GM23338 (cell line): ENCODE data around the gene PLRG1.

Source experiments
- CREB1 ChIP-seq: fragments of 250-450 bp; sonication (Bioruptor Pico); IDR thresholded peaks from 2 replicates; pipeline ENCODE4 v1.5.0; 2020; ENCODE audit warnings: low read depth, mild to moderate bottlenecking, moderate library complexity
- EZH2 ChIP-seq: fragments of 200-600 bp; sonication (generic); IDR thresholded peaks from one replicate; pipeline ENCODE4 v1.8.0; 2017; ENCODE audit warnings: antibody characterized with exemption, mild to moderate bottlenecking, low read depth; ENCODE audit not compliant: unreplicated experiment
- EZH2phosphoT487 ChIP-seq: fragments of 200-600 bp; sonication (generic); IDR thresholded peaks from one replicate; pipeline ENCODE4 v1.8.1; 2018; ENCODE audit warnings: antibody characterized with exemption; ENCODE audit not compliant: unreplicated experiment
- JUNB ChIP-seq: IDR thresholded peaks from one replicate; pipeline ENCODE4 v1.6.1; 2016; ENCODE audit warnings: antibody characterized with exemption; ENCODE audit not compliant: unreplicated experiment
- NANOG ChIP-seq: IDR thresholded peaks from 2 replicates; pipeline ENCODE4 v1.6.1; 2016; ENCODE audit warnings: antibody characterized with exemption, borderline replicate concordance
- POLR2AphosphoS5 ChIP-seq: IDR thresholded peaks from 2 replicates; pipeline ENCODE4 v1.6.1; 2016; ENCODE audit warnings: antibody characterized with exemption, low read depth
- STAT1 ChIP-seq: IDR thresholded peaks from one replicate; pipeline ENCODE4 v1.6.1; 2016; ENCODE audit warnings: antibody characterized with exemption; ENCODE audit not compliant: unreplicated experiment
- ZNF114 ChIP-seq: fragments of 250-450 bp; sonication (Bioruptor Pico); IDR thresholded peaks from 2 replicates; pipeline ENCODE4 v1.5.0; 2020; ENCODE audit warnings: mild to moderate bottlenecking, moderate library complexity
- ZNF331 ChIP-seq: fragments of 250-450 bp; sonication (Bioruptor Pico); IDR thresholded peaks from 2 replicates; pipeline ENCODE4 v1.5.0; 2020; ENCODE audit warnings: low read depth, mild to moderate bottlenecking, moderate library complexity
- TF ChIP-seq, protein P1 (sequence below), 2 experiments: fragments of 200-600 bp in 1 of 2; sonication (generic) in 1 of 2; conservative IDR thresholded peaks; 2 replicates each; pipeline versions ENCODE4 v1.5.1 to v1.6.1; 2016 to 2017; ENCODE audit warnings: antibody characterized with exemption in 2 of 2, low read depth in 2 of 2, mild to moderate bottlenecking in 2 of 2, moderate library complexity in 1 of 2
- TF ChIP-seq, protein P2 (sequence below): IDR thresholded peaks from one replicate; pipeline ENCODE4 v1.6.1; 2018; ENCODE audit warnings: antibody characterized with exemption; ENCODE audit not compliant: unreplicated experiment
- TF ChIP-seq, protein P3 (sequence below): fragments of 250-450 bp; sonication (Bioruptor Pico); IDR thresholded peaks from 2 replicates; pipeline ENCODE4 v1.5.0; 2020; ENCODE audit warnings: mild to moderate bottlenecking, moderate library complexity

DNA sequence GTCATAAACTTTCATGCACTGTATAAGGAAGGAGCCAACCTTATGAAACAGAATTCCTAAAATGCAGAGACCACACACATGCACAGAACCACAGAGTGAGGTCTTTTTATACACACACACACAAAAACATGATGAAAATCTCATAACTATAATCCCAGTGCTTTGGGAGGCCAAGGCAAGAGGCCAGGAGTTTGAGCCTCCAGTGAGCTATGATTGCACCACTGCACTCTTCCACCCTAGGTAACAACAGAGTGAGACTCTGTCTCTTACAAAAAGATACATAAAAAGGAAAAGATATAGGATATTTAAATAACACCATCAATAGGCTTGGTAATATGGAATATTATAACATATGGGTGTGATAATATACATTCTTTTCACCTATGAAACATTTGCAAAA lies 29.7 kb upstream of the PLRG1 start:
- TF ChIP-seq, protein P1, sequence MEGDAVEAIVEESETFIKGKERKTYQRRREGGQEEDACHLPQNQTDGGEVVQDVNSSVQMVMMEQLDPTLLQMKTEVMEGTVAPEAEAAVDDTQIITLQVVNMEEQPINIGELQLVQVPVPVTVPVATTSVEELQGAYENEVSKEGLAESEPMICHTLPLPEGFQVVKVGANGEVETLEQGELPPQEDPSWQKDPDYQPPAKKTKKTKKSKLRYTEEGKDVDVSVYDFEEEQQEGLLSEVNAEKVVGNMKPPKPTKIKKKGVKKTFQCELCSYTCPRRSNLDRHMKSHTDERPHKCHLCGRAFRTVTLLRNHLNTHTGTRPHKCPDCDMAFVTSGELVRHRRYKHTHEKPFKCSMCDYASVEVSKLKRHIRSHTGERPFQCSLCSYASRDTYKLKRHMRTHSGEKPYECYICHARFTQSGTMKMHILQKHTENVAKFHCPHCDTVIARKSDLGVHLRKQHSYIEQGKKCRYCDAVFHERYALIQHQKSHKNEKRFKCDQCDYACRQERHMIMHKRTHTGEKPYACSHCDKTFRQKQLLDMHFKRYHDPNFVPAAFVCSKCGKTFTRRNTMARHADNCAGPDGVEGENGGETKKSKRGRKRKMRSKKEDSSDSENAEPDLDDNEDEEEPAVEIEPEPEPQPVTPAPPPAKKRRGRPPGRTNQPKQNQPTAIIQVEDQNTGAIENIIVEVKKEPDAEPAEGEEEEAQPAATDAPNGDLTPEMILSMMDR (conservative IDR thresholded peaks at IDR 0.05; ENCODE audit: low read depth in 2 of 2), result no peak
- no peak for TF ChIP-seq JUNB
- TF ChIP-seq, protein P2, sequence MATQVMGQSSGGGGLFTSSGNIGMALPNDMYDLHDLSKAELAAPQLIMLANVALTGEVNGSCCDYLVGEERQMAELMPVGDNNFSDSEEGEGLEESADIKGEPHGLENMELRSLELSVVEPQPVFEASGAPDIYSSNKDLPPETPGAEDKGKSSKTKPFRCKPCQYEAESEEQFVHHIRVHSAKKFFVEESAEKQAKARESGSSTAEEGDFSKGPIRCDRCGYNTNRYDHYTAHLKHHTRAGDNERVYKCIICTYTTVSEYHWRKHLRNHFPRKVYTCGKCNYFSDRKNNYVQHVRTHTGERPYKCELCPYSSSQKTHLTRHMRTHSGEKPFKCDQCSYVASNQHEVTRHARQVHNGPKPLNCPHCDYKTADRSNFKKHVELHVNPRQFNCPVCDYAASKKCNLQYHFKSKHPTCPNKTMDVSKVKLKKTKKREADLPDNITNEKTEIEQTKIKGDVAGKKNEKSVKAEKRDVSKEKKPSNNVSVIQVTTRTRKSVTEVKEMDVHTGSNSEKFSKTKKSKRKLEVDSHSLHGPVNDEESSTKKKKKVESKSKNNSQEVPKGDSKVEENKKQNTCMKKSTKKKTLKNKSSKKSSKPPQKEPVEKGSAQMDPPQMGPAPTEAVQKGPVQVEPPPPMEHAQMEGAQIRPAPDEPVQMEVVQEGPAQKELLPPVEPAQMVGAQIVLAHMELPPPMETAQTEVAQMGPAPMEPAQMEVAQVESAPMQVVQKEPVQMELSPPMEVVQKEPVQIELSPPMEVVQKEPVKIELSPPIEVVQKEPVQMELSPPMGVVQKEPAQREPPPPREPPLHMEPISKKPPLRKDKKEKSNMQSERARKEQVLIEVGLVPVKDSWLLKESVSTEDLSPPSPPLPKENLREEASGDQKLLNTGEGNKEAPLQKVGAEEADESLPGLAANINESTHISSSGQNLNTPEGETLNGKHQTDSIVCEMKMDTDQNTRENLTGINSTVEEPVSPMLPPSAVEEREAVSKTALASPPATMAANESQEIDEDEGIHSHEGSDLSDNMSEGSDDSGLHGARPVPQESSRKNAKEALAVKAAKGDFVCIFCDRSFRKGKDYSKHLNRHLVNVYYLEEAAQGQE, result no peak
- TF ChIP-seq POLR2AphosphoS5, result no peak
- no peak for TF ChIP-seq CREB1 (CRISPR knock-in tag)
- no peak for TF ChIP-seq EZH2
- TF ChIP-seq STAT1, result no peak
- TF ChIP-seq ZNF331 (CRISPR knock-in tag), result no peak
- no peak for TF ChIP-seq EZH2phosphoT487
- no peak for TF ChIP-seq ZNF114 (CRISPR knock-in tag)
- TF ChIP-seq, protein P3, sequence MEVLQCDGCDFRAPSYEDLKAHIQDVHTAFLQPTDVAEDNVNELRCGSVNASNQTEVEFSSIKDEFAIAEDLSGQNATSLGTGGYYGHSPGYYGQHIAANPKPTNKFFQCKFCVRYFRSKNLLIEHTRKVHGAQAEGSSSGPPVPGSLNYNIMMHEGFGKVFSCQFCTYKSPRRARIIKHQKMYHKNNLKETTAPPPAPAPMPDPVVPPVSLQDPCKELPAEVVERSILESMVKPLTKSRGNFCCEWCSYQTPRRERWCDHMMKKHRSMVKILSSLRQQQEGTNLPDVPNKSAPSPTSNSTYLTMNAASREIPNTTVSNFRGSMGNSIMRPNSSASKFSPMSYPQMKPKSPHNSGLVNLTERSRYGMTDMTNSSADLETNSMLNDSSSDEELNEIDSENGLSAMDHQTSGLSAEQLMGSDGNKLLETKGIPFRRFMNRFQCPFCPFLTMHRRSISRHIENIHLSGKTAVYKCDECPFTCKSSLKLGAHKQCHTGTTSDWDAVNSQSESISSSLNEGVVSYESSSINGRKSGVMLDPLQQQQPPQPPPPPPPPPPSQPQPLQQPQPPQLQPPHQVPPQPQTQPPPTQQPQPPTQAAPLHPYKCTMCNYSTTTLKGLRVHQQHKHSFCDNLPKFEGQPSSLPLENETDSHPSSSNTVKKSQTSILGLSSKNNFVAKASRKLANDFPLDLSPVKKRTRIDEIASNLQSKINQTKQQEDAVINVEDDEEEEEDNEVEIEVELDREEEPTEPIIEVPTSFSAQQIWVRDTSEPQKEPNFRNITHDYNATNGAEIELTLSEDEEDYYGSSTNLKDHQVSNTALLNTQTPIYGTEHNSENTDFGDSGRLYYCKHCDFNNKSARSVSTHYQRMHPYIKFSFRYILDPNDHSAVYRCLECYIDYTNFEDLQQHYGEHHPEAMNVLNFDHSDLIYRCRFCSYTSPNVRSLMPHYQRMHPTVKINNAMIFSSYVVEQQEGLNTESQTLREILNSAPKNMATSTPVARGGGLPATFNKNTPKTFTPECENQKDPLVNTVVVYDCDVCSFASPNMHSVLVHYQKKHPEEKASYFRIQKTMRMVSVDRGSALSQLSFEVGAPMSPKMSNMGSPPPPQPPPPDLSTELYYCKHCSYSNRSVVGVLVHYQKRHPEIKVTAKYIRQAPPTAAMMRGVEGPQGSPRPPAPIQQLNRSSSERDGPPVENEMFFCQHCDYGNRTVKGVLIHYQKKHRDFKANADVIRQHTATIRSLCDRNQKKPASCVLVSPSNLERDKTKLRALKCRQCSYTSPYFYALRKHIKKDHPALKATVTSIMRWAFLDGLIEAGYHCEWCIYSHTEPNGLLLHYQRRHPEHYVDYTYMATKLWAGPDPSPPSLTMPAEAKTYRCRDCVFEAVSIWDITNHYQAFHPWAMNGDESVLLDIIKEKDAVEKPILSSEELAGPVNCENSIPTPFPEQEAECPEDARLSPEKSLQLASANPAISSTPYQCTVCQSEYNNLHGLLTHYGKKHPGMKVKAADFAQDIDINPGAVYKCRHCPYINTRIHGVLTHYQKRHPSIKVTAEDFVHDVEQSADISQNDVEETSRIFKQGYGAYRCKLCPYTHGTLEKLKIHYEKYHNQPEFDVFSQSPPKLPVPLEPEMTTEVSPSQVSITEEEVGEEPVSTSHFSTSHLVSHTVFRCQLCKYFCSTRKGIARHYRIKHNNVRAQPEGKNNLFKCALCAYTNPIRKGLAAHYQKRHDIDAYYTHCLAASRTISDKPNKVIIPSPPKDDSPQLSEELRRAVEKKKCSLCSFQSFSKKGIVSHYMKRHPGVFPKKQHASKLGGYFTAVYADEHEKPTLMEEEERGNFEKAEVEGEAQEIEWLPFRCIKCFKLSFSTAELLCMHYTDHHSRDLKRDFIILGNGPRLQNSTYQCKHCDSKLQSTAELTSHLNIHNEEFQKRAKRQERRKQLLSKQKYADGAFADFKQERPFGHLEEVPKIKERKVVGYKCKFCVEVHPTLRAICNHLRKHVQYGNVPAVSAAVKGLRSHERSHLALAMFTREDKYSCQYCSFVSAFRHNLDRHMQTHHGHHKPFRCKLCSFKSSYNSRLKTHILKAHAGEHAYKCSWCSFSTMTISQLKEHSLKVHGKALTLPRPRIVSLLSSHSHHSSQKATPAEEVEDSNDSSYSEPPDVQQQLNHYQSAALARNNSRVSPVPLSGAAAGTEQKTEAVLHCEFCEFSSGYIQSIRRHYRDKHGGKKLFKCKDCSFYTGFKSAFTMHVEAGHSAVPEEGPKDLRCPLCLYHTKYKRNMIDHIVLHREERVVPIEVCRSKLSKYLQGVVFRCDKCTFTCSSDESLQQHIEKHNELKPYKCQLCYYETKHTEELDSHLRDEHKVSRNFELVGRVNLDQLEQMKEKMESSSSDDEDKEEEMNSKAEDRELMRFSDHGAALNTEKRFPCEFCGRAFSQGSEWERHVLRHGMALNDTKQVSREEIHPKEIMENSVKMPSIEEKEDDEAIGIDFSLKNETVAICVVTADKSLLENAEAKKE (CRISPR knock-in tag), result no peak
- TF ChIP-seq NANOG, result no peak
